ENCODE results near the gene FNDC3A. TPM values are rescaled to one million over a fixed set of nuclear protein-coding genes. Genes with fewer than 3 reads are reported as not detected.
"Not testable (repeated sequence)": the region's sequence is repeated elsewhere in the genome, so short reads cannot be mapped to it uniquely, and the experiment has no call there.

FNDC3A gene
- polyA plus RNA-seq, 5 donors: 46.9 to 79.6 (median 71.5) TPM

DNA sequence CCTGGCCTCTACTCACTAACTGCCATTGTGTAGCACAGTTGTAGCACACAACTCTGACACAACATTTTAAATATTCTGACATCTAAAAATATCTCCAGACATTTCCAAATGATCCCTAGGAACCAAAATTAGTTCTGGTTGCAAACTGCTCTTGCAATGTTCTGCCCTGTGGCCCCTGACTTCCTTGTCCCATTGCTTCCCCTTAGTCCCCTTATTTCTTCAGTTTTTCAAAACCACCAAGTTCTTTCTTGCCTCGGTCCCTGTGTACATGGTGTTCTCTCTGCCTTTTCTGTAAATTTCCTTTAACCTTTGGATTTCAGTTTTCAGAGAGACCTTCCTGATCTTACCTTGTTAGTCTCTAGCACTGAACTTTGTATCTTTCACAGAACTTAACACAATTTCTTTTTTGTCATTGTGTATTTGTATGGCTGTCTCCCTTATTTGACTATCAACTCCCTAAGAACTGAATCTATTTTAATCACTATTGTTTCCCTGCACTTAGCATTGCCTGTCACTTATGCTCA is 156.8 kb downstream of the FNDC3A start:
- DNase-seq: no peak

DNA sequence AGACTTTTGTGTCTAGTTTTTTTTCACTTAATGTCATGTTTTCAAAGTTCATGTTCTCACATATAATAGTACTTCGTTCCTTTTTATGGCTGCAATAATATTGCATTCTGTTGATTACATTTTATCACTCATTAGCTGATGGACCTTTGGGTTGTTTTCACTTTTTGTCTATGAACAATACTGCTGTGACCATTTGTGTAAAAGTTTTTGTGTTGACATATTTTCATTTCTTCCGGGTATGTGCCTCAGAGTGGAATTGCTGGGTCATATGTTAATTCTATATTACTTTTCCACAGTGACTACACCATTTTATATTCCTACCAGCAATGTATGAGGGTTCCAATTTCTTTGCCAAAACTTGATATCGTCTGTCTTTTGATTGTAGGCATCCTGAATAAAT is 158.6 kb downstream of the FNDC3A start:
- DNase-seq: no peak

GRCh38 chr13:49137138-49137643 is 161.5 kb downstream of the FNDC3A start:
- not testable (repeated sequence) for DNase-seq

DNA sequence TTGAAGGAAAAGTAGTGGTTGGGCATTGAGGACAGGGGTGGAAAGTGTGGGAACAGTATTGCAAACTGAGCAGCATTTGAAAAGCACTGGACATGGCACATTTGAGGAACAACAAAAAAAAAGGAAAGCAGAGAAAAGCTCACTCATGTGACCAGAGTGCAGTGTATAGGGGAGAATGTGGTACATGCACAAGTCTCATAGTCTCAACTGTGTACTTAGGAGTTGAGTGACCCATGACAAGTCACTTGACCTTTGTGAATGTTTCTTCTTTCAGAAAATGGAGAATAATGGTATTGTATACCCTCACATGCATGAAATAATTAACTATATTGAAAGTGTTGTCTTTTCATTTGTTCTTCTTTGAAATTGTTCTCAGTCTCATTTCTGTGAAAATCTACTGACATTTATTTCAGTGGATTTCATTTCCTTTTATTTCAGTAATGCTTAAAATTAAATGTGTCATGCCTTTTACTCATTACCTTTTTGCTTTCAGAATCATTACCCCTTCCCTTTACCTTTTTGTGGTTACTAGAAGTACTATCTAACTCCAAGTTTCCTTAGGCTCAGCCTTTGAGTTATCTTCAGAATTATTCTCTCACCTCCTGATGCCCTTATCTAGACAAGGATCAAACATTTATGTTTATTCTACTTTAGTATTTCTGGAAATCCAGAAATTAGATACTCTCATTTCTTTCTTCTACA is 165.3 kb downstream of the FNDC3A start:
- DNase-seq: no peak

- no peak for DNase-seq
These were observed 171.2 kb downstream of the FNDC3A start for GRCh38 chr13:49146950-49147355.

DNA sequence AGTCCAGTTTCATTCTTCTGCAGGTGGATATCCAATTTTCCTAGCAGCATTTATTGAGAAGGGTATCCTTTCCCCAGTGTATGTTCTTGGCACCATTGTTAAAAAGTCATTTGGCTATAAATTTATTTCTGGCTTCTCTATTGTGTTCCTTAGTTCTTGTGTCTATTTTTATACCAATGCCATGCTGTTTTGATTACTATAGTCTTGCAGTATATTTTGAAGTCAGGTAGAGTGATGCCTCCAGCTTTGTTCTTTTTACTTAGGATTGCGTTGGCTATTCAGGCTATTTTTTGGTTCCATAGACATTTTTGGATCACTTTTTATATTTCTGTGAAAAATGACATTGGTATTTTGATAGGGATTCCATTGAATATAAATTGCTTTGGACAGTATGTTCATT is 172.7 kb downstream of the FNDC3A start:
- DNase-seq: no peak

DNA sequence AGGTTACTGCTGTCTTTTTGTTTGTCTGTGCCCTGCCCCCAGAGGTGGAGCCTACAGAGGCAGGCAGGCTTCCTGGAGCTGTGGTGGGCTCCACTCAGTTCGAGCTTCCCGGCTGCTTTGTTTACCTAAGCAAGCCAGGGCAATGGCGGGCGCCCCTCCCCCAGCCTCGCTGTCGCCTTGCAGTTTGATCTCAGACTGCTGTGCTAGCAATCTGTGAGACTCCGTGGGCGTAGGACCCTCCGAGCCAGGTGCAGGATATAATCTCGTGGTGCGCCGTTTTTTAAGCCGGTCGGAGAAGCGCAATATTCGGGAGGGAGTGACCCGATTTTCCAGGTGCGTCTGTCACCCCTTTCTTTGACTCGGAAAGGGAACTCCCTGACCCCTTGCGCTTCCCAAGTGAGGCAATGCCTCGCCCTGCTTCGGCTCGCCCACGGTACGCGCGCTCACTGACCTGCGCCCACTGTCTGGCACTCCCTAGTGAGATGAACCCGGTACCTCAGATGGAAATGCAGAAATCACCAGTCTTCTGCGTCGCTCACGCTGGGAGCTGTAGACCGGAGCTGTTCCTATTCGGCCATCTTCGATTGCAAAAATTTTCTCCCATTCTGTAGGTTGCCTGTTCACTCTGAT is 182.4 kb downstream of the FNDC3A start:
- DNase-seq: not testable (repeated sequence)

- not testable (repeated sequence) for DNase-seq
These were observed 187.4 kb downstream of the FNDC3A start for GRCh38 chr13:49163162-49163561.

- no peak for DNase-seq
These were observed 189.0 kb downstream of the FNDC3A start for GRCh38 chr13:49164712-49165111.

DNA sequence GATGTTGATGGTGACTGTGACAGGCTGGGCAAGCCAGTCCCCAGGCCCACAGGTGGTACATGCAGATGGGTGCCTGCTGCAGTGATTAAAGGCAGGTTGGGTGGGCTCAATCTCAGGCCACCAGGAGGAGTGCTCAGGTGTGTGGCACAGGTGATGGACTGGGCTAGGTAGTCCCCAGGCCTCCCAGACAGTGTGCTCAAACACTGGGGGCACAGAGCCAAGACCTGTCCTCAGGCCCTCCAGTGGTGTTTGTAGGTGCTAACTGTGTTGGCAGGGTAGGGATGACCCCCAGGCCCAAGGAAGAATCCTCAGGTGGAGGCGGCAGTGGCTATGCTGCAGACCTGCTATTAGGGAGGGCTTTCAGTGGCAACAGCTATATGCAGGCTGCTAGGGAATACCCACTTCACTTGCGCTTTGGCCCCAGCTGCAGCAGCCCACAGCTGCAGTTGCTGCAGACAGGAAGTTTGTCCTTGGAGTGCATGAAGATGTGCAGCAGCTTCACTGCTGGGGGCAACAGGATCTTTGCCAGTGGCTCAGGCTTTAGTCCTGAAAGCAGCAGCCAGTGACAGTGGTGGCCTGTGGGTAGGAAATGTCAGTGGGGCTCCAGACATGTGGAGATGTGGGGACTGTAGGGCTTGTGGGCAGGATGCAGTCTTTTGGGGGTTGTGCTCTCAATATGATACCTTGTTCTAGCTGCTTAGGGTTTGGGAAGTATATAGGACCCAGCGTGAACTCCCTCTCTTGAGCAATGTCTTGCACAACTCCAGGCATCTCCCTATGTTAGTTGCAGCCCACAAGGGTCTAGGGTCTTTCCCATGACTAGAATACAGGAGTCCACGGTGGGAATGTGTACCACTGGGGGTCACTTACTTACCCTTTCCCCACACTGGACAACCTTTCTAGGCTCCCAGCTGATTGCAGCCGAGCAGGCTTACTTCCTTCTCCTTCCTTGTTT is 190.4 kb downstream of the FNDC3A start:
- no peak for DNase-seq

- no peak for DNase-seq
These were observed 195.6 kb downstream of the FNDC3A start for GRCh38 chr13:49171359-49171758.

DNA sequence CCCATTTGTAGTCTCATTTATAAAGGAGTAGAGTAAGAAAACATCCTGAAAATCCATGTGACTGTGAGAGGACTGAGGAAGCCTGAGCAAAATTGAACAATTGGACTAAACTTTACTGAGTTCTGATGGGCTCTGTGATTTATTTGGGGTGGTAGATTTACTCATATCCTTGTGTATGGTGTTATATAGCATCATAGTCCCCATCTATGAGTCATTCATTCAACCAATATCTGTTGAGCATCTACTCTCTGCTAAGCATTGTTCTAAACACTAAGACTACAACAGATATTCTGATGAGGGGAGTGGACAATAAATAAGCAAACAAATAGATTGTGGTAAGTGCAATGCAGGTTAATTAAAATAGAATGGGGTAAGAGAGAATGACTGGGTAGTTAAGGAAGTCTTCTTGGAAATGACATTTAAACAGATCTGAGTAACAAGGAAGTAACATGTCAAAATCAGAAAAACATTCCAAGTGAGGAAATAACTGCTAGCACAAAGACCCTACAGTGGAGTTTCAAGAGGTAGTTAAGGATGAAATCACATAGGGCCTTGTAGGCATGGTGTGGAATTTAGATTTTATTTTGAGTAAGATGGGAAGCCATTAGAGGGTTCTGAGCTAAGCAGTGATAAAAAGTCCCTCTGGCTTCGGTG is 208.1 kb downstream of the FNDC3A start:
- no peak for DNase-seq

DNA sequence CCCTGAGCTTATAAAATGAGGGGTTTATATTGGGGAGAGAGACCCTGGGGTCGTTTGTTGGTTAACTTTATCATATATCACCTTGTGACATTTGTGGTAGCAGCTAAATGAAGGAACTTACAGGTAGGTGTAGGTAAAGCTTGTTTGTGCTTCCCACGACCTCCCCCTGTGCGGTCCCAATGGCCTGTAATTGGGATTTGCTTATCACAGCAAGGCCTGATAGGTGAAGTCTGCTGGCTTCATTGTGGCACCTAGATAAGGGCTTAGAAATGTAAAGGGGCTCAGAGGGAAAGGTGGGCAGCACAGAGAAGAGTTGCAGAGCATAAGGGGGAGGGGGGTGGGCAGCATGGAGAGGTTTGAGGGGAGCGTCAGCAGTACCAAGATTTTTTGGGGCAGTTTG is 208.9 kb downstream of the FNDC3A start:
- no peak for DNase-seq

GRCh38 chr13:49185264-49185663 is 209.6 kb downstream of the FNDC3A start:
- no peak for DNase-seq

GRCh38 chr13:49190901-49191300 is 215.2 kb downstream of the FNDC3A start:
- DNase-seq: no peak

DNA sequence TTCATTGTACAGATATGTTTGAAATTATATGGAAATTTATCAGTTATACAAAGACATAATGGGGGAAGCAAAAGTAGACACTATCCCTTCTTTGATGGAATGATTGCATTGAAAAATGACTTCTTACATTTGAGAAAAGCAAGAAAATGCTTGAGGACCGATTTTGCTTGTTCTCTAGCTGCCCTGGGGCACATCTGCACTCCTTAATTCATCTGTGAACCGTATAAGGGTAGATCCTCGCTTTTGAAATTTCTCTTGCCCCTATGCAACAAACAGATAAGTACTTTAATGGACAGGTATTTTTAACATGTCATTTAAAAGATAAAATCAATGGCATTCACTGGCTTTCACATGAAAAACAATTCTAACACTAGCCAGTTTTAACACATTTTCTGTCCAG is 230.9 kb downstream of the FNDC3A start:
- DNase-seq: no peak

GRCh38 chr13:49208619-49209018 is 232.9 kb downstream of the FNDC3A start:
- DNase-seq: no peak

DNA sequence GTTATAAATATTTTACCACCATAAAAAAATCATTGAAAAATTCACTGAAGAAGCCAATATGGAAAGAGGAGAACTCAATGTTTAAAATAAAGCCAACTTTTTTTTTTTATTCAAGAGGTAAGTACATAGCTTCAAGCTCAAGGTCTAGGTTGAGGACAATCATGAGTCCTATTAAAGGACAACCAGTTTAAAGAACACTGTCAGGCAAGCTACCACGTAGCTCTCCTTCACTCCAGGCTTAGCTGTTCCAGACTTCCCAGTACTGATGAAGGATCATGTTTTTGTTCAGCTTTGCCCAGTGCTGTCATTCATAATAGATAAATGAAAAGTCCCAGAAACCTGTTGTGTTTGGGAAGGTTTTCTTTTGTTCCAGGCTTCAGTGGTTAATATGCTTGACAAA is 234.4 kb downstream of the FNDC3A start:
- no peak for DNase-seq

DNA sequence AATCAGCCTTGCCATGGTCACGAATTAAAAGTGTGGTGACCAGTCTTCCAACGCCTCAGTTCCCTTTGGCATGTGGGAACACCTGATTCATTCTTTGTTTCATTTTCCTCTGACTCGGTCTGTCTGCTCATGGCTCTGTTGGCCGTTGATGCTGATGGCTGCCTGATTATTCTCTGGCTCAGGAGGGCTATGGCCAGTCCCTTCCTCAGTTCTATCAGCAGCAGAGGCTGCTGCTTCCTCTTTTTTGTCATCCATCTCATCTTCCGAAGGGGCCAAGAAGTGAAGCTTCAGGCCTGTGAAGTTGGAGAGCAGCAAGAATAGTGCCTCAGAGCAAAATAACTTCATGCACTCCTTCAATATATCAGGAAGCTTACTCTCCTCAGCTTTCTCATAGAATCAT is 235.0 kb downstream of the FNDC3A start:
- DNase-seq: no peak

- no peak for DNase-seq
These were observed 237.8 kb downstream of the FNDC3A start for GRCh38 chr13:49213539-49213938.
